Measurements from ENCODE around the gene GRM7. TPM values are rescaled to one million over a fixed set of nuclear protein-coding genes. Genes with fewer than 3 reads are reported as not detected.

GRM7 gene
- total RNA-seq, 2 experiments from 2014 or later, result not detected

- Mint-ChIP-seq H3K4me3 (no peak overlapping the region), H3K27me3 (no peaks in the 10 kb centered on the region), H3K27ac (no peak overlapping the region), H3K4me1 (no peaks in the 10 kb centered on the region), H3K36me3 (no peaks in the 10 kb centered on the region), H3K9me3 (peaks cover 3% of the 10 kb centered on the region)
- DNase-seq, result no peak
Observed at GRCh38 chr3:7025581-7026300, 164.8 kb downstream of the GRM7 start.

- Mint-ChIP-seq H3K27me3 (no peaks in the 10 kb centered on the region), H3K9me3 (peaks cover 3% of the 10 kb centered on the region), H3K36me3 (no peaks in the 10 kb centered on the region), H3K27ac (no peak overlapping the region), H3K4me3 (no peak overlapping the region), H3K4me1 (no peaks in the 10 kb centered on the region)
- no peak for DNase-seq
Observed at GRCh38 chr3:7029562-7029961, 168.6 kb downstream of the GRM7 start.

- Mint-ChIP-seq H3K9me3 (peaks cover 7% of the 10 kb centered on the region), H3K27me3 (no peaks in the 10 kb centered on the region), H3K27ac (no peak overlapping the region), H3K4me1 (no peaks in the 10 kb centered on the region), H3K36me3 (no peaks in the 10 kb centered on the region), H3K4me3 (no peak overlapping the region)
- no peak for DNase-seq
Observed at GRCh38 chr3:7038394-7038793, 177.5 kb downstream of the GRM7 start.

- H3K27me3 Mint-ChIP-seq, result no peaks in the 10 kb centered on the region
- no peak overlapping the region for H3K27ac Mint-ChIP-seq
- H3K9me3 Mint-ChIP-seq, result peaks cover 11% of the 10 kb centered on the region
- DNase-seq, result no peak
- no peak overlapping the region for H3K4me3 Mint-ChIP-seq
- no peaks in the 10 kb centered on the region for H3K4me1 Mint-ChIP-seq
- H3K36me3 Mint-ChIP-seq, result peaks cover 2% of the 10 kb centered on the region
Observed at GRCh38 chr3:7062714-7063113, 201.8 kb downstream of the GRM7 start.

- Mint-ChIP-seq H3K27me3 (no peaks in the 10 kb centered on the region), H3K36me3 (peaks cover 2% of the 10 kb centered on the region), H3K27ac (no peak overlapping the region), H3K9me3 (peaks cover 9% of the 10 kb centered on the region), H3K4me3 (no peak overlapping the region), H3K4me1 (no peaks in the 10 kb centered on the region)
- no peak for DNase-seq
Observed at GRCh38 chr3:7070461-7070860, 209.5 kb downstream of the GRM7 start.

GRCh38 chr3:7074217-7074616 is 213.3 kb downstream of the GRM7 start:
- Mint-ChIP-seq H3K9me3 (peaks cover 3% of the 10 kb centered on the region), H3K4me3 (no peak overlapping the region), H3K27ac (no peak overlapping the region), H3K36me3 (no peaks in the 10 kb centered on the region), H3K4me1 (no peaks in the 10 kb centered on the region), H3K27me3 (no peaks in the 10 kb centered on the region)
- DNase-seq, result no peak

GRCh38 chr3:7075117-7075516 is 214.2 kb downstream of the GRM7 start:
- Mint-ChIP-seq H3K4me3 (no peak overlapping the region), H3K9me3 (peaks cover 3% of the 10 kb centered on the region), H3K27ac (no peak overlapping the region), H3K27me3 (no peaks in the 10 kb centered on the region), H3K4me1 (no peaks in the 10 kb centered on the region), H3K36me3 (no peaks in the 10 kb centered on the region)
- DNase-seq, result no peak

GRCh38 chr3:7075901-7076300 is 215.0 kb downstream of the GRM7 start:
- H3K27ac Mint-ChIP-seq, result no peak overlapping the region
- H3K36me3 Mint-ChIP-seq, result no peaks in the 10 kb centered on the region
- H3K9me3 Mint-ChIP-seq, result peaks cover 3% of the 10 kb centered on the region
- no peak for DNase-seq
- no peaks in the 10 kb centered on the region for H3K27me3 Mint-ChIP-seq
- H3K4me3 Mint-ChIP-seq, result no peak overlapping the region
- no peaks in the 10 kb centered on the region for H3K4me1 Mint-ChIP-seq

GRCh38 chr3:7082244-7082643 is 221.3 kb downstream of the GRM7 start:
- Mint-ChIP-seq H3K27me3 (no peaks in the 10 kb centered on the region), H3K36me3 (no peaks in the 10 kb centered on the region), H3K4me3 (no peak overlapping the region), H3K9me3 (peaks cover under 1% of the 10 kb centered on the region), H3K4me1 (no peaks in the 10 kb centered on the region), H3K27ac (no peak overlapping the region)
- DNase-seq, result no peak

- DNase-seq, result no peak
- Mint-ChIP-seq H3K4me3 (no peak overlapping the region), H3K27me3 (no peaks in the 10 kb centered on the region), H3K4me1 (no peaks in the 10 kb centered on the region), H3K36me3 (no peaks in the 10 kb centered on the region), H3K27ac (no peak overlapping the region), H3K9me3 (no peaks in the 10 kb centered on the region)
Observed at GRCh38 chr3:7086417-7086816, 225.5 kb downstream of the GRM7 start.

GRCh38 chr3:7095116-7095515 is 234.2 kb downstream of the GRM7 start:
- no peak for DNase-seq
- H3K27ac Mint-ChIP-seq, result no peak overlapping the region
- no peak overlapping the region for H3K4me3 Mint-ChIP-seq
- H3K9me3 Mint-ChIP-seq, result peaks cover 11% of the 10 kb centered on the region
- no peaks in the 10 kb centered on the region for H3K27me3 Mint-ChIP-seq
- no peaks in the 10 kb centered on the region for H3K4me1 Mint-ChIP-seq
- no peaks in the 10 kb centered on the region for H3K36me3 Mint-ChIP-seq

- H3K4me3 Mint-ChIP-seq, result no peak overlapping the region
Observed at GRCh38 chr3:7100136-7100535, 239.2 kb downstream of the GRM7 start.

GRCh38 chr3:7106635-7107034 is 245.7 kb downstream of the GRM7 start:
- no peaks in the 10 kb centered on the region for H3K27me3 Mint-ChIP-seq
- DNase-seq, result no peak
- H3K9me3 Mint-ChIP-seq, result peaks cover 7% of the 10 kb centered on the region
- H3K36me3 Mint-ChIP-seq, result no peaks in the 10 kb centered on the region
- H3K4me3 Mint-ChIP-seq, result no peak overlapping the region
- no peaks in the 10 kb centered on the region for H3K4me1 Mint-ChIP-seq
- no peak overlapping the region for H3K27ac Mint-ChIP-seq

More at GRCh38 chr3:7100136-7100535, 239.2 kb downstream of the GRM7 start:
- Mint-ChIP-seq H3K27me3 (no peaks in the 10 kb centered on the region), H3K4me1 (no peaks in the 10 kb centered on the region), H3K9me3 (peaks cover 16% of the 10 kb centered on the region), H3K27ac (no peak overlapping the region), H3K36me3 (no peaks in the 10 kb centered on the region)
- no peak for DNase-seq

- Mint-ChIP-seq H3K9me3 (no peaks in the 10 kb centered on the region), H3K27me3 (no peaks in the 10 kb centered on the region), H3K4me1 (no peaks in the 10 kb centered on the region), H3K27ac (no peak overlapping the region), H3K36me3 (no peaks in the 10 kb centered on the region), H3K4me3 (no peak overlapping the region)
- no peak for DNase-seq
Observed at GRCh38 chr3:7112523-7113056, 251.7 kb downstream of the GRM7 start.

- DNase-seq, result no peak
- H3K9me3 Mint-ChIP-seq, result peaks cover 1% of the 10 kb centered on the region
- no peaks in the 10 kb centered on the region for H3K27me3 Mint-ChIP-seq
- H3K4me1 Mint-ChIP-seq, result no peaks in the 10 kb centered on the region
- H3K4me3 Mint-ChIP-seq, result no peak overlapping the region
- H3K27ac Mint-ChIP-seq, result no peak overlapping the region
- no peaks in the 10 kb centered on the region for H3K36me3 Mint-ChIP-seq
Observed at GRCh38 chr3:7144697-7145308, 283.9 kb downstream of the GRM7 start.

GRCh38 chr3:7146529-7146928 is 285.6 kb downstream of the GRM7 start:
- no peak overlapping the region for H3K27ac Mint-ChIP-seq
- H3K4me3 Mint-ChIP-seq, result no peak overlapping the region
- DNase-seq, result no peak
- no peaks in the 10 kb centered on the region for H3K4me1 Mint-ChIP-seq
- no peaks in the 10 kb centered on the region for H3K36me3 Mint-ChIP-seq
- H3K27me3 Mint-ChIP-seq, result no peaks in the 10 kb centered on the region
- H3K9me3 Mint-ChIP-seq, result peaks cover 1% of the 10 kb centered on the region
